ENCODE results near the gene IFNL4.

Gene IFNL4

GRCh38 chr19:39264306-39265290, 15.9 kb upstream of the IFNL4 start:
- TF ChIP-seq ZNF70 (CRISPR knock-in tag; IDR thresholded peaks at IDR 0.05) (no peak), TSHZ2 (CRISPR knock-in tag; IDR thresholded peaks at IDR 0.05) (no peak), RARB (CRISPR knock-in tag; IDR thresholded peaks at IDR 0.05) (no peak), ZC3H10 (CRISPR knock-in tag; IDR thresholded peaks at IDR 0.05) (no peak), ARNTL (CRISPR knock-in tag; IDR thresholded peaks at IDR 0.05; ENCODE audit: borderline replicate concordance, low read depth) (no peak), CREB5 (CRISPR knock-in tag; IDR thresholded peaks at IDR 0.05; ENCODE audit: low read depth) (no peak), OSR1 (CRISPR knock-in tag; IDR thresholded peaks at IDR 0.05) (no peak), CSDC2 (CRISPR knock-in tag; IDR thresholded peaks at IDR 0.05) (no peak), ZNF8 (CRISPR knock-in tag; IDR thresholded peaks at IDR 0.05) (no peak), TOX (CRISPR knock-in tag; IDR thresholded peaks at IDR 0.05; ENCODE audit: borderline replicate concordance) (no peak), ZFP30 (CRISPR knock-in tag; IDR thresholded peaks at IDR 0.05) (no peak), TCF4 (CRISPR knock-in tag; IDR thresholded peaks at IDR 0.05; ENCODE audit: borderline replicate concordance) (no peak), GLIS3 (CRISPR knock-in tag; IDR thresholded peaks at IDR 0.05) (no peak), POU6F1 (CRISPR knock-in tag; IDR thresholded peaks at IDR 0.05; ENCODE audit: borderline replicate concordance, low read depth) (no peak), PPARA (CRISPR knock-in tag; IDR thresholded peaks at IDR 0.05; ENCODE audit: borderline replicate concordance) (no peak), CSRNP3 (CRISPR knock-in tag; IDR thresholded peaks at IDR 0.05) (no peak), ZFP3 (CRISPR knock-in tag; IDR thresholded peaks at IDR 0.05) (no peak), ISL1 (CRISPR knock-in tag; IDR thresholded peaks at IDR 0.05) (no peak), SNAI2 (CRISPR knock-in tag; IDR thresholded peaks at IDR 0.05) (no peak), ESRRG (CRISPR knock-in tag; IDR thresholded peaks at IDR 0.05) (no peak)
- no peak for ATAC-seq

- no peak for ATAC-seq
- TF ChIP-seq ZC3H10 (CRISPR knock-in tag; IDR thresholded peaks at IDR 0.05): no peak
- no peak for TF ChIP-seq CSDC2 (CRISPR knock-in tag; IDR thresholded peaks at IDR 0.05)
- TF ChIP-seq TOX (CRISPR knock-in tag; IDR thresholded peaks at IDR 0.05; ENCODE audit: borderline replicate concordance): no peak
- no peak for TF ChIP-seq BACH2 (CRISPR knock-in tag; IDR thresholded peaks at IDR 0.05; ENCODE audit: borderline replicate concordance)
- TF ChIP-seq TCF4 (CRISPR knock-in tag; IDR thresholded peaks at IDR 0.05; ENCODE audit: borderline replicate concordance): no peak
- no peak for TF ChIP-seq POU6F1 (CRISPR knock-in tag; IDR thresholded peaks at IDR 0.05; ENCODE audit: borderline replicate concordance, low read depth)
- no peak for TF ChIP-seq ZNF565 (CRISPR knock-in tag; conservative IDR thresholded peaks at IDR 0.05; ENCODE audit: low read depth)
- TF ChIP-seq CREB5 (CRISPR knock-in tag; IDR thresholded peaks at IDR 0.05; ENCODE audit: low read depth): no peak
- no peak for TF ChIP-seq ESRRG (CRISPR knock-in tag; IDR thresholded peaks at IDR 0.05)
- TF ChIP-seq OSR1 (CRISPR knock-in tag; IDR thresholded peaks at IDR 0.05): no peak
- no peak for TF ChIP-seq ARNTL (CRISPR knock-in tag; IDR thresholded peaks at IDR 0.05; ENCODE audit: borderline replicate concordance, low read depth)
- no peak for TF ChIP-seq ZNF8 (CRISPR knock-in tag; IDR thresholded peaks at IDR 0.05)
- no peak for TF ChIP-seq GLIS3 (CRISPR knock-in tag; IDR thresholded peaks at IDR 0.05)
- TF ChIP-seq ZFP3 (CRISPR knock-in tag; IDR thresholded peaks at IDR 0.05): no peak
- TF ChIP-seq SNAI2 (CRISPR knock-in tag; IDR thresholded peaks at IDR 0.05): no peak
- no peak for TF ChIP-seq RARB (CRISPR knock-in tag; IDR thresholded peaks at IDR 0.05)
- no peak for TF ChIP-seq ZFP30 (CRISPR knock-in tag; IDR thresholded peaks at IDR 0.05)
- TF ChIP-seq ZNF70 (CRISPR knock-in tag; IDR thresholded peaks at IDR 0.05): no peak
These were observed 15.3 kb upstream of the IFNL4 start for GRCh38 chr19:39263912-39264305.
